ENCODE data around the gene CCDC93.

The CCDC93 gene

GRCh38 chr2:118013724-118014491, at the start of gene CCDC93:
Gene CCDC93 (minus strand): TSS chr2:118014070. CDS start chr2:118013995, 75 bp downstream.
- peak; percentile 59 for DNase-seq

- no peak for DNase-seq
Observed at GRCh38 chr2:118062669-118063068, 48.8 kb upstream of the CCDC93 start.

GRCh38 chr2:118062048-118062447, 48.2 kb upstream of the CCDC93 start:
- no peak for DNase-seq

GRCh38 chr2:118061135-118061955, 47.5 kb upstream of the CCDC93 start:
- no peak for DNase-seq

GRCh38 chr2:118059919-118060478, 46.1 kb upstream of the CCDC93 start:
- DNase-seq: no peak

- no peak for DNase-seq
Observed at GRCh38 chr2:118058951-118059350, 45.1 kb upstream of the CCDC93 start.

GRCh38 chr2:118056801-118057200, 42.9 kb upstream of the CCDC93 start:
- DNase-seq: no peak

- no peak for DNase-seq
Observed at GRCh38 chr2:118056165-118056534, 42.3 kb upstream of the CCDC93 start.

GRCh38 chr2:118055512-118056164, 41.8 kb upstream of the CCDC93 start:
- DNase-seq: no peak

GRCh38 chr2:118054213-118055008, 40.5 kb upstream of the CCDC93 start:
- DNase-seq: no peak

GRCh38 chr2:118053681-118054080, 39.8 kb upstream of the CCDC93 start:
- no peak for DNase-seq

GRCh38 chr2:118052474-118052873, 38.6 kb upstream of the CCDC93 start:
- no peak for DNase-seq

- DNase-seq: no peak
Observed at GRCh38 chr2:118051826-118052358, 38.0 kb upstream of the CCDC93 start.

GRCh38 chr2:118050974-118051373, 37.1 kb upstream of the CCDC93 start:
- no peak for DNase-seq

- DNase-seq: no peak
Observed at GRCh38 chr2:118050386-118050785, 36.5 kb upstream of the CCDC93 start.

GRCh38 chr2:118049816-118050140, 35.9 kb upstream of the CCDC93 start:
- DNase-seq: no peak

GRCh38 chr2:118049140-118049815, 35.4 kb upstream of the CCDC93 start:
- no peak for DNase-seq

GRCh38 chr2:118048401-118048800, 34.5 kb upstream of the CCDC93 start:
- DNase-seq: no peak

- no peak for DNase-seq
Observed at GRCh38 chr2:118047380-118047826, 33.5 kb upstream of the CCDC93 start.

GRCh38 chr2:118046634-118047210, 32.9 kb upstream of the CCDC93 start:
- DNase-seq: peak; percentile 58

GRCh38 chr2:118045286-118045685, 31.4 kb upstream of the CCDC93 start:
- no peak for DNase-seq
